ENCODE measurements around the gene CERS6.

DNA sequence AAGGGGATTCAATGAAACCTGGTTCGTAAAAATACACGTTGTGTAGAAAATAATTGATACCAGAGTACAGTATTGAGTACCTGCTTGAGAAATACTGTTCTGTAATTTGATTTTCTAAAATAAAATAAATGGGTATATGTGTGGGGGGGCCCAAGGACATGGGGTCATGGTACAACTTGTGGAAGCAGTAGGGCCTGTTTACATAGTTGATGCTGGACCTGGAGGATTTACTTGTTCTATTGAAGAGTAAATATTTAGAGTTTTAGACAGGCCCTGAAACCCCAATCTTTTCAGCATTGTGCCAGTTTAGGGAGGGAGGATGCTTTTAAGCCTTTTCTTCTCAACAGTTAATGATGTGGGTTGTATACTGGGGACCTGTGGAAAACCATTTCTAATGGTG lies 11.7 kb downstream of the CERS6 start:
- TF ChIP-seq, protein P1, sequence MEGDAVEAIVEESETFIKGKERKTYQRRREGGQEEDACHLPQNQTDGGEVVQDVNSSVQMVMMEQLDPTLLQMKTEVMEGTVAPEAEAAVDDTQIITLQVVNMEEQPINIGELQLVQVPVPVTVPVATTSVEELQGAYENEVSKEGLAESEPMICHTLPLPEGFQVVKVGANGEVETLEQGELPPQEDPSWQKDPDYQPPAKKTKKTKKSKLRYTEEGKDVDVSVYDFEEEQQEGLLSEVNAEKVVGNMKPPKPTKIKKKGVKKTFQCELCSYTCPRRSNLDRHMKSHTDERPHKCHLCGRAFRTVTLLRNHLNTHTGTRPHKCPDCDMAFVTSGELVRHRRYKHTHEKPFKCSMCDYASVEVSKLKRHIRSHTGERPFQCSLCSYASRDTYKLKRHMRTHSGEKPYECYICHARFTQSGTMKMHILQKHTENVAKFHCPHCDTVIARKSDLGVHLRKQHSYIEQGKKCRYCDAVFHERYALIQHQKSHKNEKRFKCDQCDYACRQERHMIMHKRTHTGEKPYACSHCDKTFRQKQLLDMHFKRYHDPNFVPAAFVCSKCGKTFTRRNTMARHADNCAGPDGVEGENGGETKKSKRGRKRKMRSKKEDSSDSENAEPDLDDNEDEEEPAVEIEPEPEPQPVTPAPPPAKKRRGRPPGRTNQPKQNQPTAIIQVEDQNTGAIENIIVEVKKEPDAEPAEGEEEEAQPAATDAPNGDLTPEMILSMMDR (IDR thresholded peaks at IDR 0.05) = no peak
- no peak for TF ChIP-seq ZFX (IDR thresholded peaks at IDR 0.05; ENCODE audit: borderline replicate concordance)

All from 22Rv1 (cell line).